ENCODE results near the gene IL4R. TPM values are rescaled to one million over a fixed set of nuclear protein-coding genes. Genes with fewer than 3 reads are reported as not detected.

IL4R gene
- total and polyA plus RNA-seq, 2 of the 13 experiments (the other 11 are each of a cell fraction or from before 2014, with no cell fraction given) = 15.9 to 49.6 TPM

DNA sequence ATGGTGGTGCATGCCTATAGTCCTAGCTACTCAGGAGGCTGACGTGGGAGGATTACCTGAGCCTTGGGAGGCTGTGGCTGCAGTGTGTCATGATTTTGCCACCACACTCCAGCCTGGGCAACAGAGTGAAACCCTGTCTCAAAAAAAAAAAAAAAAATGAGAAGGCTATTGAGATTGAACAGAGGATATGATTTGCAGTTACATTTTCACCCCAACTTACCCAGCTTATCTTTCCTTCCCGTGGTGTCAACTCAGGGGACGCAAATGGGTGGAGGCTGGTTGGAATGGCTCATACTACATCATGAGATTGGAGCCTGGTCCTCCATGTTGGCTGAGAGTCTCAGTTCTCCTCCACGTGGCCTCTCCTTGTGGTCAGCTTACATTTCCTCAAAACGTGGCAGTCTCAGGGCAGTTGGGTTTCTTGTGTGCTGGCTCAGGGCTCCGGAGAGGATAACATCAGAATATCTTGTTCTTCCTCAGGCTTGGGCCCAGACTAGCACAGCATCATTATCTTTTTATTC, 28.0 kb upstream of the IL4R start:
- no peak for FAIRE-seq
- no TSS peak for BruUV-seq (replicated peaks)

DNA sequence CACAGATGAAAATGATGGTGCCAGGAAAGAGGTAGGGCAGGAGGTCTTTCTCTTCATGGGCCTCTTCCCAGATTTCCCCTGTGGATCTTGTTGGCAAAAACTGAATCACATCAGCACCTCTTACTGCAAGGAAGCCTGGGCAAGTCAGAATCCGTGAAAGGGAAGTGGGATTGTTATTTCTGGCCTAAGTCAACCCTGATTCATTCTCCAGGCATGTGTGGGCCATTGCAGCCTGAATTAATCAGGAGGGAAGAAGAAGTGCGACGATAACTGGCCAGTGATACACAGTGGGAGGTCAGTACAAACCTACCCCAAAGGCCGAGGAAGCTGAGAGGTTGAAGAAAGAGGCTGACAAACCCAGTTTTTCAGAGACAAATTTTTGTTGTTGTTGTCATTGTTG, 27.3 kb upstream of the IL4R start:
- no peak overlapping the region for H2AFZ ChIP-seq (ENCODE audit: low read length)
- peaks cover 45% of the 10 kb centered on the region for H3K4me1 ChIP-seq (ENCODE audit: insufficient read depth, low read length)
- no peaks in the 10 kb centered on the region for H3K9me3 ChIP-seq (ENCODE audit: low read length)
- no peaks in the 10 kb centered on the region for H3K36me3 ChIP-seq (replicated peaks in 1 of 2; ENCODE audit: control insufficient read depth in 1 of 2, insufficient read depth in 2 of 2, low read length in 2 of 2)
- ChIA-PET CTCF (ENCODE audit: low intra/inter-chr PET ratio, low total read pairs) (no interaction called here), POLR2A (interaction anchor here (0.7 to 3.8 kb wide), 4 partner anchors 12 to 30 kb away, joined by 3 to 17 read pairs (median 7); partner anchors contain the start of gene NSMCE1)
- no peaks in the 10 kb centered on the region for H4K20me1 ChIP-seq (ENCODE audit: insufficient read depth, low read length)
- in situ Hi-C loops (cut with HindIII; ENCODE audit: extremely low pct_ligation_motif_present, low pct_unique_long_range_greater_than_20kb) = no loop called here
- peak overlapping the region; percentile 21; the same call in 1 of the 2 replicates for H3K4me2 ChIP-seq (ENCODE audit: low read depth, low read length)
- H3K4me3 ChIP-seq (replicated peaks in 1 of 3; ENCODE audit: insufficient read depth in 1 of 3, low read depth in 2 of 3, low read length in 3 of 3) = no peak overlapping the region
- H3K27ac ChIP-seq (ENCODE audit: extremely low read length, insufficient read depth, low read length) = no peak overlapping the region
- FAIRE-seq (no peak), ATAC-seq (peak; percentile 33; the same call in 2 of the 3 replicates), DNase-seq (ENCODE audit: low spot score) (peak; percentile 64)
- no peaks in the 10 kb centered on the region for H3K79me2 ChIP-seq (ENCODE audit: insufficient read depth, low read length)
- intact Hi-C loops (cut with micrococcal nuclease; ENCODE audit: unreplicated experiment) = no loop called here
- no peak overlapping the region for H3K9ac ChIP-seq (ENCODE audit: insufficient read depth, low read depth, low read length)
- whole genome bisulfite sequencing (ENCODE audit: low lambda C conversion rate) = 10% methylated on average over 4 of the region's 4 CpGs
- H3K27me3 ChIP-seq (ENCODE audit: control insufficient read depth in 1 of 2, insufficient read depth in 2 of 2, low read length in 2 of 2) = no peaks in the 10 kb centered on the region; a peak in 1 of 5 replicates
- BruUV-seq (replicated peaks) = no TSS peak
- no peak for TF ChIP-seq SALL2 (CRISPR knock-in tag; IDR thresholded peaks at IDR 0.05)
- TF ChIP-seq SALL1 (CRISPR knock-in tag; IDR thresholded peaks at IDR 0.05) = no peak
- TF ChIP-seq SRSF1 (optimal IDR thresholded peaks at IDR 0.05; ENCODE audit: low read depth, low read length) = no peak
- TF ChIP-seq YEATS2 (CRISPR knock-in tag; IDR thresholded peaks at IDR 0.05; ENCODE audit: borderline replicate concordance) = 0 out of 2 replicates have a peak, but pooled peaks have one; percentile 16
- TF ChIP-seq, protein P1, sequence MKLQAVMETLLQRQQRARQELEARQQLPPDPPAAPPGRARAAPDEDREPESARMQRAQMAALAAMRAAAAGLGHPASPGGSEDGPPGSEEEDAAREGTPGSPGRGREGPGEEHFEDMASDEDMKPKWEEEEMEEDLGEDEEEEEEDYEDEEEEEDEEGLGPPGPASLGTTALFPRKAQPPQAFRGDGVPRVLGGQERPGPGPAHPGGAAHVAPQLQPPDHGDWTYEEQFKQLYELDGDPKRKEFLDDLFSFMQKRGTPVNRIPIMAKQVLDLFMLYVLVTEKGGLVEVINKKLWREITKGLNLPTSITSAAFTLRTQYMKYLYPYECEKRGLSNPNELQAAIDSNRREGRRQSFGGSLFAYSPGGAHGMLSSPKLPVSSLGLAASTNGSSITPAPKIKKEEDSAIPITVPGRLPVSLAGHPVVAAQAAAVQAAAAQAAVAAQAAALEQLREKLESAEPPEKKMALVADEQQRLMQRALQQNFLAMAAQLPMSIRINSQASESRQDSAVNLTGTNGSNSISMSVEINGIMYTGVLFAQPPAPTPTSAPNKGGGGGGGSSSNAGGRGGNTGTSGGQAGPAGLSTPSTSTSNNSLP (IDR thresholded peaks at IDR 0.05; ENCODE audit: low read depth, low read length) = peak; percentile 52; the same call in 1 of the 2 replicates
- peak; percentile 87 for TF ChIP-seq FOSL2 (CRISPR knock-in tag; IDR thresholded peaks at IDR 0.05)
- 0 out of 2 replicates have a peak, but pooled peaks have one; percentile 20 for TF ChIP-seq ELF3 (CRISPR knock-in tag; IDR thresholded peaks at IDR 0.05)
- peak; percentile 38 for TF ChIP-seq TEAD3 (CRISPR knock-in tag; optimal IDR thresholded peaks at IDR 0.05; ENCODE audit: borderline replicate concordance)
- peak; percentile 11; the same call in 1 of the 2 replicates for TF ChIP-seq SMC3 (IDR thresholded peaks at IDR 0.05; ENCODE audit: low read length)

More for the DNA sequence above, 28.0 kb upstream of the IL4R start:
- intact Hi-C loops (cut with micrococcal nuclease; ENCODE audit: unreplicated experiment) = no loop called here
- H2AFZ ChIP-seq (ENCODE audit: low read length) = no peak overlapping the region
- CTCF ChIA-PET (ENCODE audit: low intra/inter-chr PET ratio, low total read pairs) = no interaction called here
- no peak overlapping the region for H3K4me2 ChIP-seq (ENCODE audit: low read depth, low read length)
- H3K36me3 ChIP-seq (replicated peaks in 1 of 2; ENCODE audit: control insufficient read depth in 1 of 2, insufficient read depth in 2 of 2, low read length in 2 of 2) = no peaks in the 10 kb centered on the region
- TF ChIP-seq SP4 (CRISPR knock-in tag; IDR thresholded peaks at IDR 0.05) = no peak
- TF ChIP-seq, protein P2, sequence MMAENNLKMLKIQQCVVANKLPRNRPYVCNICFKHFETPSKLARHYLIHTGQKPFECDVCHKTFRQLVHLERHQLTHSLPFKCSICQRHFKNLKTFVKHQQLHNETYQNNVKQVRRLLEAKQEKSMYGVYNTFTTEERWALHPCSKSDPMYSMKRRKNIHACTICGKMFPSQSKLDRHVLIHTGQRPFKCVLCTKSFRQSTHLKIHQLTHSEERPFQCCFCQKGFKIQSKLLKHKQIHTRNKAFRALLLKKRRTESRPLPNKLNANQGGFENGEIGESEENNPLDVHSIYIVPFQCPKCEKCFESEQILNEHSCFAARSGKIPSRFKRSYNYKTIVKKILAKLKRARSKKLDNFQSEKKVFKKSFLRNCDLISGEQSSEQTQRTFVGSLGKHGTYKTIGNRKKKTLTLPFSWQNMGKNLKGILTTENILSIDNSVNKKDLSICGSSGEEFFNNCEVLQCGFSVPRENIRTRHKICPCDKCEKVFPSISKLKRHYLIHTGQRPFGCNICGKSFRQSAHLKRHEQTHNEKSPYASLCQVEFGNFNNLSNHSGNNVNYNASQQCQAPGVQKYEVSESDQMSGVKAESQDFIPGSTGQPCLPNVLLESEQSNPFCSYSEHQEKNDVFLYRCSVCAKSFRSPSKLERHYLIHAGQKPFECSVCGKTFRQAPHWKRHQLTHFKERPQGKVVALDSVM (CRISPR knock-in tag; IDR thresholded peaks at IDR 0.05) = peak; percentile 26; the same call in 1 of the 2 replicates
- no peaks in the 10 kb centered on the region for H3K79me2 ChIP-seq (ENCODE audit: insufficient read depth, low read length)
- POLR2A ChIA-PET = interaction anchor here (1.0 to 3.8 kb wide), 5 partner anchors 11 to 82 kb away, joined by 3 to 17 read pairs (median 7); partner anchors contain the start of genes KDM8 and NSMCE1
- no peak overlapping the region for H3K9ac ChIP-seq (ENCODE audit: insufficient read depth, low read depth, low read length)
- no peaks in the 10 kb centered on the region for H3K9me3 ChIP-seq (ENCODE audit: low read length)
- in situ Hi-C loops (cut with HindIII; ENCODE audit: extremely low pct_ligation_motif_present, low pct_unique_long_range_greater_than_20kb) = no loop called here
- H3K4me3 ChIP-seq (replicated peaks in 1 of 3; ENCODE audit: insufficient read depth in 1 of 3, low read depth in 2 of 3, low read length in 3 of 3) = no peak overlapping the region
- H4K20me1 ChIP-seq (ENCODE audit: insufficient read depth, low read length) = no peaks in the 10 kb centered on the region
- no peaks in the 10 kb centered on the region for H3K27me3 ChIP-seq (ENCODE audit: control insufficient read depth in 1 of 2, insufficient read depth in 2 of 2, low read length in 2 of 2)
- WGBS (ENCODE audit: low lambda C conversion rate) = 73% methylated on average over 6 of the region's 6 CpGs
- no peak overlapping the region for H3K27ac ChIP-seq (ENCODE audit: extremely low read length, insufficient read depth, low read length)
- ATAC-seq = no peak
- peaks cover 51% of the 10 kb centered on the region for H3K4me1 ChIP-seq (ENCODE audit: insufficient read depth, low read length)
- no peak for DNase-seq (ENCODE audit: low spot score)

Measured in HepG2 (cell line).